LNCaP clone FGC (cell line): Measurements from ENCODE around the gene LRGUK.
"Not testable (repeated sequence)": the region's sequence is repeated elsewhere in the genome, so short reads cannot be mapped to it uniquely, and the experiment has no call there.

Experiments used
- DNase-seq: peaks from one replicate; pipeline ENCODE4 v3.0.0-alpha.2; 2011; ENCODE audit warnings: low read depth
- H3K4me3 ChIP-seq: 2 replicates; pipeline ENCODE4 v1.5.1; 2011; ENCODE audit warnings: mild to moderate bottlenecking, low read depth, low read length, control low read depth
- CTCF ChIP-seq: IDR thresholded peaks from 2 replicates; pipeline ENCODE4 v1.5.1; 2012; ENCODE audit warnings: mild to moderate bottlenecking; ENCODE audit not compliant: control insufficient read depth, insufficient read depth; ENCODE audit errors: extremely low read depth

The LRGUK gene

DNA sequence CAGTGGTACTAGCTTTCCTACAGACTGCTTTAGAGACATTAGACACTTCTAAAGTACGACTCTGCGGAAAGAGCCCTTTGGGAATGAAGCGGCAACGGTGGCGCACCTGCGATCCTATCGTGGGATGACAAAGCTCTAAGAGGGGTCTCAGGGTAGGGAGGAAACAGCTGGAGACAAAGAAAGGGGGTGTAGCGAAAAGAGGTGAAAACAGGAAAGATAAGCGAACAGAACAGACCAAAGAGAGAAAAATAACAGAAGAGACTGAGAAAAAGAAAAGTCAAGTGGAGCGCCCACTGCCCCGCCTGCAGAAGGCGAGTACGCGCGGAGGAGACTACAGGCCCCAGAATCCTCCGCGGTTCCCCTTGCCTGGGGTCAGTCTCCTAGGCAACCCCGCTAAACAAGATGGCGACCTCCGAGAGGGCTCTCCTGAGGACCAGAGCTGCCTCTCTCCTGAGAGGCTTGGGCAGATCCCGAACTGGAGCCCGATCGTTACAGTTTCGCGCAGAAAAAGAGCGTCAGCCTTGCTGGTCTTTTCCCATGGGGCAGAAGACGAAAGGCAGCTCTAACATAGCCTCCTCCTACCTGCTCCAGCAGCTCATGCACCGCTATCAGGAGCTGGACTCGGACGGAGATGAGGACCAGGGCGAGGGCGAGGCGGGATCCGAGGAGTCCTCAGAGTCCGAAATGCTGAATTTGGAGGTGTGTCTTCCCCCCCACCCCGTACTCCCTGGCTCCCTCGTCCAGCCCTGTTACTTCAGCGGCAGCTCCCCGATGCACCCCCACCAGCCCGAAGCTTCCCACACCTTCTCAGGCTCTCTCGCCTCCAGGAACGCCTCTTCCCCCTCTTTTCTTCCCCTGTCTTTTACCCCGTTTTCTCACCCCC, at the start of gene LRGUK:
Gene LRGUK, plus strand, starts transcription at position 375 of the 883 bp plus-strand sequence. Its CDS starts 28 bp downstream, at position 403.
- TF ChIP-seq CTCF = no peak
- H3K4me3 ChIP-seq = peak within 1 kb of the TSS; percentile 58
- DNase-seq = peak; percentile 32

DNA sequence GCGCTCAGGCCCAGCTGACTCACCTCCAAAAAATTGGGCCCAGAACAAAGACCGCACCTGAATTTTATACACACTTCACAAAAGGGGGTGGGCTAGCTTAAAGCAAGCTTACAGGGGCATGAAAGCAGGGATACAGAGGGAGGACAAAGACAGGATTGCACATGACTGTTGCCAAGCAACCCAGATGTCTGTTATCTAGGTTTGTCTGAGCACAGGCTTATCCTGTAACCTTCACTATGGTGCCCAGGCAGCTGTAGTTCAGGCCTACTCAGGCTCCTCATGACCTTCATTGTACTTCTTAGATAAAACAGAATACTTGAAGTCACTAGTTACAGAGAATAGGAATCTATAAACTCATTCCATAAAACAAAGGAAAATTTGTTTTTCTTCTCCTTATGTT, 49.6 kb upstream of the LRGUK start:
- not testable (repeated sequence) for H3K4me3 ChIP-seq, DNase-seq

DNA sequence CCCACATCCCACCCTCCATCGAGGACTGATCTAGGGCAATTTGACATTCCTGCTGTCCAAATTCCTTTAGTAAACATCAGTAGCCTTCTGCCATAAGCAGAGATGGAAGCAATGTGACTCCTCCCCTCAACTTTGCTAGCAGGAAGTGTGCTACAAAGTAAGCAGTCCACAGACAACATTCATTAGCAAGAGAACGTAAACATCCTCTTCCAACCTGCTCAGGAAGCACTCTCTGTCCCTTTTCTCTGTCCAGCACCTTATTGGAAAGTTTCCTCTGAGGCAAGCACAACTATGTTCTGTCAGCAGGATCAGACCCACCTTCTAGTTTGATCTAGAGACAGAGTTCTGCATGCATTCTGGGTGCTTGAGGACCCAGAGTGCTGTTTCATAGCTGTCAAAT, 48.1 kb upstream of the LRGUK start:
- no peak for TF ChIP-seq CTCF
- DNase-seq = peak; percentile 15
- no peak overlapping the region for H3K4me3 ChIP-seq

DNA sequence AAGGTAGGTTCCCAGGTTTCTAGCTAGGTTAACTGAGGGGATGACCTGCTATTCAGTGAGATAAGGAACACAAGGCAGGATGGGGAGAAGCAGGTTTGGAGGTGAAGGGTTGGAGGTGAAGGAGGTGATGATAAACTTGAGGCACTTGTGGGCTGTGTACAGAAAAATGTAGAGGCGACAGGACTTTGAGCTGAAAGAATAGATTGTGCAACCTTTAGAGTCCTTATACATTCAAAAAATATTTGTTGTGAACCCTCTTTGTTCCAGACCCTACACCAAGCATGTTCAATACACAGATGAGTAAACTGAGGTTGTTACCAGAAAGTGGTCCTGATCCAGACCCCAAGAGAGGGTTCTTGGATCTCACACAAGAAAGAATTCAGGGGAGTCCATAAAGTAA, 45.4 kb upstream of the LRGUK start:
- TF ChIP-seq CTCF = no peak
- no peak for DNase-seq
- H3K4me3 ChIP-seq = no peak overlapping the region

GRCh38 chr7:134083766-134084487, 43.2 kb upstream of the LRGUK start:
- no peak for DNase-seq
- no peak for TF ChIP-seq CTCF
- H3K4me3 ChIP-seq = no peak overlapping the region

DNA sequence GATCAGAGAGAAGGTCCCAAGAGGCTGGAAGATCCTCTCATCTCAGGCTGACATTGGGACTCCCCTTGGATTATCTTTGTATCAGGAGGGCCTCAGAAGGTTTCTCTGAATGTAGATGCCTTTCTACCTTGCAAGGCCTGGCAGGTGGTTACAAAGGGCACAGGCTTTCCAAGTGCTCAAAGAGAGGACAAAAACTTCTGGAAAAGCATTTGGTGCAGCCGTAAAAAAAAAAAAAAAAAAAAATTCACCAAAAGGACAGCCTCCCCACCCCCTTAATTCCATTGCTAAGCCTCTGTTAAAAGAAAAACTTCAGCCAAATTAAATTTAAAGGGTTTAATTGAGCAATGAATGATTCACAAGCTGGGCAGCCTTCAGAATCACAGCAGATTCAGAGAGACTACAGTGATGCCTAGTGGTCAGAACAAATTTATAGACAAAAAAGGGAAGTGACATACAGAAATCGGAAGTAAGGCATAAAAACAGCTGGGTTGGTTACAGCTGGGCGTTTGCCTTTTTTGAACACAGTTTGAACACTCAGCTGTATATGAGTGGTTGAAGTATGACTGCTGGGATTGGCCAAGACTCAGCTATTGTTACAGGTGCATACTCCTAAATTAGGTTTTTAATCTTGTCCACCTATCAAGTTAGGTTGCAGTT, 42.5 kb upstream of the LRGUK start:
- H3K4me3 ChIP-seq = no peak overlapping the region
- DNase-seq = no peak
- no peak for TF ChIP-seq CTCF

GRCh38 chr7:134085311-134085710, 41.8 kb upstream of the LRGUK start:
- H3K4me3 ChIP-seq = no peak overlapping the region
- no peak for TF ChIP-seq CTCF
- DNase-seq = no peak
